Inflammatory macrophage (primary cell): ENCODE results near the gene USP24.
"Not testable (repeated sequence)": the region's sequence is repeated elsewhere in the genome, so short reads cannot be mapped to it uniquely, and the experiment has no call there.

Source experiments
- DNase-seq, 2 donors: peaks; one replicate each; pipeline ENCODE4 v3.0.0-alpha.2; 2020 to 2022

USP24 gene

GRCh38 chr1:55109005-55109404, 106.2 kb downstream of the USP24 start:
- not testable (repeated sequence) for DNase-seq

GRCh38 chr1:55107101-55107500, 108.1 kb downstream of the USP24 start:
- DNase-seq: no peak

- no peak for DNase-seq
These were observed 111.3 kb downstream of the USP24 start for GRCh38 chr1:55103891-55104290.

- DNase-seq: no peak
These were observed 120.1 kb downstream of the USP24 start for GRCh38 chr1:55095095-55095494.

GRCh38 chr1:55092475-55092874, 122.7 kb downstream of the USP24 start:
- DNase-seq: no peak

GRCh38 chr1:55089683-55090082, 125.5 kb downstream of the USP24 start:
- DNase-seq: no peak

- no peak for DNase-seq
These were observed 126.8 kb downstream of the USP24 start for GRCh38 chr1:55088413-55088812.

GRCh38 chr1:55087439-55087838, 127.7 kb downstream of the USP24 start:
- DNase-seq: no peak

- no peak for DNase-seq
These were observed 130.9 kb downstream of the USP24 start for GRCh38 chr1:55084257-55084656.

GRCh38 chr1:55081905-55082296, 133.3 kb downstream of the USP24 start:
- DNase-seq: no peak

GRCh38 chr1:55081188-55081904, 133.8 kb downstream of the USP24 start:
- DNase-seq: no peak

GRCh38 chr1:55079651-55080050, 135.5 kb downstream of the USP24 start:
- no peak for DNase-seq

- DNase-seq: no peak
These were observed 136.7 kb downstream of the USP24 start for GRCh38 chr1:55078470-55078869.

GRCh38 chr1:55076356-55076755, 138.8 kb downstream of the USP24 start:
- DNase-seq: no peak

GRCh38 chr1:55074455-55074854, 140.7 kb downstream of the USP24 start:
- no peak for DNase-seq

GRCh38 chr1:55073187-55073916, 141.8 kb downstream of the USP24 start:
- no peak for DNase-seq

- no peak for DNase-seq
These were observed 143.7 kb downstream of the USP24 start for GRCh38 chr1:55071477-55071876.

- no peak for DNase-seq
These were observed 144.6 kb downstream of the USP24 start for GRCh38 chr1:55070293-55071164.

- DNase-seq: no peak
These were observed 145.9 kb downstream of the USP24 start for GRCh38 chr1:55069280-55069679.

- DNase-seq: no peak
These were observed 146.5 kb downstream of the USP24 start for GRCh38 chr1:55068638-55069037.

GRCh38 chr1:55067914-55068313, 147.2 kb downstream of the USP24 start:
- no peak for DNase-seq

GRCh38 chr1:55067022-55067778, 148.0 kb downstream of the USP24 start:
- no peak for DNase-seq

GRCh38 chr1:55065648-55066047, 149.5 kb downstream of the USP24 start:
- DNase-seq: no peak
